Superior temporal gyrus (tissue), 1 donor: Measurements from ENCODE around the gene RTTN.

ENCODE experiments used
- DNase-seq: peaks from one replicate; pipeline ENCODE4 v3.0.0-alpha.2; 2016; ENCODE audit errors: extremely low spot score

Gene RTTN

DNA sequence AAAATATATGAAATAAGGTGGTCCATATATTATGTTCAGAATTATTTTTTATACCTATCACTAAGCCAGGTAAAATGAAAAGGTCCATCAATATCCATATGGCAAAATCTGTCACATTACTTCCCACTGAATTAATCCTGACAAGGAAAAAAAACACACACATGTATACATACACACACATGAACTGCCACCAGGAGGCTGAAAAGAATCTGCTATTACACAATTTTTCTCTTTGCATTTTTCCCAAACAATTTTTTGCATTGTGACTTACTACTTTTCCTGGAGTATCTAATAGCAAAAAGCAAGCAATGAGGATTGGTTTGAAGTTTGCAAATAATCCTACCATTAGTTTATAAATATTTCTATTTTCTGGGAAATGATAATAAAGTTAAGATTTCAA, 129.6 kb downstream of the RTTN start:
- no peak for DNase-seq

DNA sequence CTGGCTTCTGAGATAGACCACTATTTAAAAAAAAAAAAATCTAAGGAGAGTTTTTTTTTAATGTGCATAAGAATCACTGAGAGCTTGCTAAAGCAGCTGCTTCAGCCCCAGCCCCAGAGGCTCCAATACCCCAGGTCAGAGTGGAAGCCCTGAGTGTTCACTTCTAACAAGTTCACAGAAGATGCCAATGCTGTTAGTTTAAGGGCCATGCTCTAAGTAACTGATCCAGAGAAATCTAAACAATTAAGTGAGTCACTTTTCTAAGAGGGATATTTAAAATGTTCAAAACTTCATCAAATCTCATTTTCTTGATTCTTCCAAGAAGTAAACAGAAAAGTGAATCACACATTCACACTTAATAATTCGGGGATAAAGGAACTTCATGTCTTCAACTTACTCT, 131.4 kb downstream of the RTTN start:
- no peak for DNase-seq

DNA sequence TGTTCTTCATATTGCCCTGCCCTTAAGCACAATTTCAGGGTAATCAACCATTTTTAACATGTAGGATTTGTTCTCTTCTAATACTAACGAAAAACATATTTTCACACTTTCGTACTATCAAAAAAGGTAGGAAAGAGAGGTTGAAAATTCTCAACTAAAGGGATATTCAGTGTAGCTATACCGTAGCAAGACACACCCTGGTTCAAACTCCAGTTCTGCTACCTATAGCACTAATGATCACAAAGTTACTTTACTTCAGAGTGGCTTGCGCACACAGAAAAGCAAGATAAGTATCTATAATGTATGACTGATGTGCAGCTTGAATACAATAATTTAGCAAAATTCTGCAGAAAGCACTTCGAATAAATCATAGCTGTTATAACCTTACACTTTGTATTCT, 132.1 kb downstream of the RTTN start:
- DNase-seq, result no peak

DNA sequence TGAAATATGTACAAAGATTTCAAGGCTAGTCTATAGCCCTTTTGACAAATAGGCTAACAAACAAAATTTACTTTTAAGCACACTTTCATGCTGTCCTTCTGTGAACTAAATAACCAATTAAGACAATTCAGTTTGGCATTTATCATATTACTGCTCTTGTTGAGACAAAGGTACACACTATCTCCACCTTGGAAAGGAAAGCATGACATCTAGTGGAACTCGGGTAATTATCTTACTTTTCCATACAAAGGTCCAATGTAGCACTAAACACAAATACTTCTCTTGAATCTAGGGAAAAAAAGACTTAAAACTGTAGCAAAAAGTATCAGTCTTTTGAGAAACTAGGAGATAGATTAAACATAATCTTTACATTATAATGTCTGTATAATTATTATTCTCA, 132.8 kb downstream of the RTTN start:
- DNase-seq, result no peak

DNA sequence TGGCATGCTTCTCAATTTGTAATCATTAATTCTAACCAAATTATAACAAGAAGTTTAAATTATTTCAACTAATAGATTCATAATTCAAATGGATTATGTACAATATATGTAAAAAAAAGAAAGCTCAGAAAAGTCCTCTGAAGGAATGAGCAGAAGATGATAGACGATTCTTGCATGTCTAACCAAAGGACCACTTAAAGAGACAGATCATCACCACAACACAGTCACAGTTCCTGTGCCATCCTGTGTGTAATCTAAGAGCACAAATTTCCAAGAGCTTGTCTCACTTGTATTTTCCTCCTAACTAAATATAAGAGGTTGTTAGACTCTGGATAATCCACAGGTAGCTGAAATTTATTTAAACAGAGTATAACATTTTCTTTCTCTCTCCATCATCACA, 135.5 kb downstream of the RTTN start:
- DNase-seq, result no peak

DNA sequence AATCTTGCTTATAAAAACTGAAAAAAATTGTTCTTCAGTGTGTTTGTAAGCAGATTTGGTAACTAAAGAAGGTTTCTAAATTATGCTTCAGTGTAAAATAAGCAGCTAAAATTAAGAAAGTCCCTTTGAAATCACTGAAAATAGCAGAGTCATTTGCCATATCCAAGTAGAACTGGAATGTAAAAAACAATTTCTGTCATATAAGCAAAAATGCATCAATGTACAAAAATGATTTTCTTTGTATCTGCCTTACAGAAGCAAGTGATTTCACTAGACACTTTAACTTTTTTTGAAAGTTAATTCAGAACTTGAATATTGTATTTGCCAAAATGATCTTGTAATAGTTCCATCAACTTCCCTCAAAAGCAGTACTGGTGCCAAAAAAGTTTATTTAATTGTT, 136.1 kb downstream of the RTTN start:
- DNase-seq, result no peak

DNA sequence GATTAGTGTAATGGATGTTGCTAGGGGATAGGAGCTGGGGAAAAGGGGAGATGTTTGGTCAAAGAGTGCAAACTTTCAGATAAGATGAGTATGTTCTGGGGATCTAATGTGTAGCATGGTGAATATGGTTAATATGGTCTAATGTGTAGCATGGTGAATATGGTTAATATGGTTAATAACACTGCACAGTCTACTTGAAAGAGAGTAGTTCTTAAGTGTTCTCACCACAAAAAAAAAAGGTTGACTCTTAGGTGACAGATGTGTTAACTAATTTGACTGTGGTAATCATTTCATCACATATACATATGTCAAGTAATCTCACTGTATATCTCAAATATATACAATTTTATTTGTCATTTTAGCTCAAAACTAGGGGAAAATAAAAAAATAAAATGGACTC, 136.5 kb downstream of the RTTN start:
- DNase-seq, result no peak

DNA sequence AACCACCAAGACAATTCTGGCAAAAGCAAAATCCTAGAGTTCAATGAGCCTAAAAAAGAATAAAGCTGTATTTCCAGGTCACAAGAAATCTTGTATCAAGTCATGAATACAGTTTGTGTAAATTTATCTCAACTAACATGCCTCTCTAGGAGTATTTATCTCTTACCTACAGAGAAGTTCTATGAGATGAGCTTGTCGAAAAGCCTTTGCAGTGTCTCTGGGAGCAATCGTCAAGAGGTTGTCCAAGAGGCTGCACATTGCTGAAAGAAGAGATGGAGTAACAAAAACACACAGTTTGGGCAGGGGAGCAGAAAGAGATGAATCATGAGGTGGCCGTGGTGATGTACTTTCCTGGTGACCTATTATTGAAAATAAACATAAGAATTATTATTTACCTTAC, 145.8 kb downstream of the RTTN start:
- no peak for DNase-seq

DNA sequence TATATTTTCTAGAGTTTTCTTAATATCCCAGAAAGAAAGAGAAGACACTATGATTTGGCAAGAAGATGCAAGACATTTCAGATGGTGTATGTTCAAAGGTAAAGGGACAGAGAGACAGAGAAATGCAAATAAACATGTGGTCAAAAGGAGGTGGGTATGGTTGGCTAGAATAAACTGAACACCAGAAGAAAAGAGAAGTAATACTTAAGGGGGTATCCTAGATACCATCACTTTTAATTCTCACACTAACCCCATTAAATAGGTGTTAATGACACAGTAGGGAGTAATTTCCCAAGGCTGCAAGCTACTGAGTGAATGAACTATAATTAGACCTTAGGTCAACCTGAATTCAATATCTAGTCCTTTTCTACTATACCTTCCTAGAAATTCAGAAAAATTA, 146.6 kb downstream of the RTTN start:
- DNase-seq, result no peak

DNA sequence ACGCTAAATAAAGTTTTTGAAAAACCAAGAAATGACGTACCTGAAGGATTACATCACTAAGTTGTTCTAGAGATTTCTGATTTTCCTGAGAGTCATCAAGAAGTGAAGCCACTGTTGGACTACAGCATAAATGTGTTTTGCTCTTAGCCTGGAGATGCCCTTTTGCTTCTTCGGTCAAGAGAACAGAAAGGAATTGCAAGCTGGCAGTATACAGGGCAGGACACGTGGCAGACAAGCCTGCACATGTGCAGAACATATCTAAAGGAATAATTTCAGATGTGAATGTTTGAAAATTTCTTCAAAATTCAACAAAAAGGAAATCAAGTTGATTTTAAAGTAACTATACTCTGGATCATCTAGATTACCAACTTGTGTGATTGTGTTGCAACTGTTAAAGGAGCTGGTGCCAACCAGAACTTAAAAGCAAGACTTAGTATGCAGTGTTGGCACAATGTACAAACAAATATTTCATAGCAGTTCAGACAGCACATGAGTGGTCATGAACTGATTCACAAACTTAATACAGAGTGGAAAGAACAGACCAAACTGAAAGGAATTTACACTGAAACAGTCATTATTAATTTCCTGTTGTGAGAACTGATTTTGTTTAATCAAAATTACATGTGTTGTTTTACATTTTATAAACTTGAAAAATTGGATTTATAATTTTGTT, 157.4 kb downstream of the RTTN start:
- DNase-seq, result no peak

DNA sequence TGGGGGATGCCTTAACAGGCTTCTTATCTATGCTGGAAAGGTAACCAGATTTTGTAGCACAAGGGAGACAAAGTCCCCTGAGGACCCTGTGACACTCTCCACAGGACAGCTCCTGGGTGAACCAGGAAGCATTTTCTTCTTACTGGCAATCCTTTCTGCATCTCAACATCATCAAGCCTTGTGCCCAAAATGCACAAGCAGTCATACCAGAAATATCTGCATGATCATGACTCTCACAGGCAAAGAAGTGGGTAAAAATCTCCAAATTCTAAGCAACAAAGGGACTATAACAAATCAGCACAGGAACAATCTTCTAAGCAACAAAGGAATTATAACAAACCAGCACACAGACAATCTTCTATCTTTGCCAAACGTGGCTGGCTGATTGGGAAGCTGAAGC, 158.7 kb downstream of the RTTN start:
- DNase-seq, result no peak

DNA sequence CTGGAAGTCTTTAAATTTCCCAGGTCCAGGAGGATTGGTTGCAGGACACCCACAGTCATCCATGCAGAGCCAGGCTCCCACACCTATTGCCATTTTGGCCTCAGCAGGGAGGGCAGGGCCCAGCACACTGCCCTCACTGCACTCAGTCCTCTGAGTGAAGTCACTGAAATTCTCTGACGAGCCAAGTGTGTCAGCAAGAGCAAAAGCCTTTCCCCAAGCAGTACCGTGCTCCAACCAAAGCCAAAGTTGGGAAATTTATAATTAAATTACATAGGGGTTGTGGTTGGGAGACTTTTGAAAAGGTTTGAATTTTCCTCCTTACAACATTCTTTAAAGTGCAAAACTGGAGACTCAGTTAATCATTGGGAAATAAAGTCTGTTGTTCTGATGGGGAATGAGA, 159.3 kb downstream of the RTTN start:
- no peak for DNase-seq

DNA sequence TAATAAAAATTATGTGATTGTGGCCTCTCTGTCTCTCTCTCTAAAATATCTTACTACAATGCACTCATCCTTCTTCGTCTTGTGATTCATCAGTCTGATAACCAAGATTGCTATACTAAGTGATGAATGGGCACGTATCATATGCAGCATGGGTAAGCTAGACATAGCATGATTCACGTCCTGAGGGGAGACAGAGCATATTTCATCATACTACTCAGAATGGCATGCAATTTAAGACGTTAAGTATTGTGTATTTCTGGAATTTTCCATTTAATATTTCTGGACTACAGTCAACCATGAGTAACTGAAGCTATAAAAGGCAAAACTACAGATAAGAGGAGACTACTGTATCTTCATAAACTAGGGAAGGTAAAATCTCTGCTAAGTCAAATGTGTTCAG, 160.9 kb downstream of the RTTN start:
- DNase-seq, result no peak

DNA sequence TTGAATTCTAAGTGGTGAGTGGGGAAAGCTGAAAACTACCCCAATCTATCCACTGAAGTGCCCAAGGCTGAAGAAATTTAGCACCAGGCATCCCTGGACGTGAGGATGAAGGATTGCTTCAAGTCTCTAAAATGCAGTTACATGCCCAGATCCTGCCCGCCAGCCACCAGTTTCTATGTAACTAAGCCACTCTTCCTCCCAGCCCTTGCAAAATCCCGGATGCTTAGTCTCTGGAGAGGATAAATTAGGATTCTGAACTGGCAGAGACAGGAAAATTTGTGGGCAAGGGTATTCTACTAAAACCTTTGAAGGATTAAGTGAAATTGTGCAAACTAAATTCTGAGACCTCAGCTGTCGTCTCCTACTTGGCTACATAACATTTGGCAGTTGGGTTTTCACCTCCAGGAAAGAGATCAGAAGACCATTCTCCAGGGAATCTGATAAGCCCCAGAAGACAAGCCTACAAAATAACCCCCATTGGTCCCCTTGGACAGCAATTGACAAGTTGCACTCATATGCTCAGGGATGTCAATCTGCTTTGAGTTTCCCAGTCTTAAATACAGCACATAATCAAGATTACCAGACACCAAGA, 163.9 kb downstream of the RTTN start:
- DNase-seq, result no peak

DNA sequence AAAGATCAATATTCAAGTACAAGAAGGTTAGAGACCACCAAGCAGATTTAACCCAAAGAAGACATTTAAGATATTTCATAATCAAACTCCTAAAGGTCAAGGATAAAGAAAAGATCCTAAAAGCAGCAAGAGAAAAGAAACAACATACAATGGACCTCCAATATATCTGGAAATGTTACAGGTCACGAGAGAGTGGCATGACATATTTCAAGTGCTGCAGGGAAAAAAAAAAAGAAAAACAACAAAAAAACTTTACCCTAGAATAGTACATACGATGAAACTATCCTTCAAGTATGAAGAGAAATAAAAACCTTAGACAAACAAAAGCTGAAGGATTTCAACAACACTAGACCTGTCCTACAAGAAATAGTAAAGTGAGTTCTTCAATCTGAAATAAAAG, 166.3 kb downstream of the RTTN start:
- DNase-seq, result no peak

DNA sequence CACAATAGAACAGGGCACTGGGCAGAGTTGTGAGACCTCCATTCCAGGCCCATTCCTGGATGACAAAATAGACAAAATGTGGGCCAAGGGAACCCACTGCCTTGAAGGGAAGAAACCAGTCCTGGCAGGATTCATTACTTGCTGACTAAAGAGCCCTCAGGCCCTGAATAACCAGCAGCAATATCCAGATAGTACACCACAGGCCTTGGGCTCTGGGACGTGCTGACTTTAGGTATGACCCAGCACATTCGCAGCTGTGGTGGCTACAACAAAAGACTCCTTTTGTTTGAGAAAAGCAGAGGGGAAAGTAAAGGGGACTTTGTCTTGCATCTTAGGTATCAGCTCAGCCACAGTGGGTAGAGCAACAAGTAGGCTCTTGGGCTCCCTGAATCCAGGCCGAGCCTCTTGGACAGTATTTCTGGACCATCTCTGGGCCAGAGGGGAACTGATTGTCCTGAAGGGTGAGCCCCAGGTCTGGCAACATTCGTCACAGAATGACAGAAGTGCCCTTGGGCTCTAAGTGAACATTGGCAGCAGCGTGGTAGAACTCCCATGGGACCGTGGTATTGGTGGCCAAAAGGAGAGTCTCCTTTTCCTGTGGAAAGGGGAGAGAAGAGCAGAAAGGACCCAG, 167.9 kb downstream of the RTTN start:
- no peak for DNase-seq

DNA sequence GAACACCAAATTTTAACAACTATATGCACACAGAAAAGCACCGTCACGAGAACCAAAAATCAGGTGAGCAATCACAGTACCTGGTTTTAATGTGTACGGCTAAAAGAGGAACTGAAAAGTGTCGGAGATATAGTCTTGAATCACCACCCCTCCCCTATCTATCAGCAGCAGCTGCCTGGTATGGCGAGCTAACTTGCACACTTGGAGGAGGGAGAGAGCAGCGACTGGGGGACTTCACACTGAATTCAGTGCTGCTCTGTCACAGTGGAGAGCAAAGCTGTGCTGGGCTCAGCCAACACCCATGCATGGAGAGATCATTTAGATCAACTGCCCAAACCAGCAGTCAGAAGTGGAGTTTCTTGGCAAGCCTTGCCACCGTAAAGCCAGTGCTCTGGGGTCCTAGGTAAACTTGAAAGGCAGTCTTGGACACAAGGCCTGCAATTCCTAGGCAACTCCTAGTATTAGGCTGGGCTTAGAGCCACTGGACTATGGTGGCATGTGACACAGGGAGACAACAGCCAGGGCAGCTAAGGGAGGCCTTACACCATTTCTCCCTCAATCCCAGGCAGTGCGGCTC, 168.6 kb downstream of the RTTN start:
- no peak for DNase-seq

DNA sequence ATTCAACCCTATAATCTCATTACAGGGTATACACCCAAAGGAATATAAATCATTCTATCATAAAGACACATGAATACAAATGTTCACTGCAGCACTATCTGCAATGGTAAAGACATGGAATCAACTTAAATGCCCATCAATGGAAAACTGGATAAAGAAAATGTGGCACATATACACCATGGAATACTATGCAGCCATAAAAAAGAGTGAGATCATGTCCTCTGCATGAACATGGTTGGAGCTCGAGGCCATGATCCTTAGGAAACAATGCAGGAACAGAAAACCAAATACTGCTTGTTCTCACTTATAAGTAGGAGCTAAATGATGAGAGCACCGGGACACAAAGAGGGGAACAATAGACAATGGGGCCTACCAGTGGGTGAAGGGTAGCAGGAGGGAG, 169.3 kb downstream of the RTTN start:
- no peak for DNase-seq

DNA sequence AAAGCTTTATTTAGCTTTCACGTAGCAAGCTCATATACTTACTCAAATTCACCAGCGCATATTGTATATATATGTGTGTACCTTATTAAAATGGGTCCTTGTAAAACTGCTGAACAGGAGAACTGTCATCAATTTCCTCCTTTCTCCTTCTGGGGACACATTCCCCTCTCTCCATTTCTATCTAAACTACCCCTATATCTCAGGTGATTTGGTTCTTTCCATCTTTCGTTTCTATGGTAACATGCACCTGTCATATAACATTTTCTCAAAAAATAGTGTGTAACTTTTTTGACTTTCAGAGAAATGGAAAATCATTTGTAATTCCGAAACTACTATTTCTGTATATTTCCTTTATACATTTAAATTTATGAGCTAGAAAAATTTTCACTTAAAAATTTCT, 174.3 kb downstream of the RTTN start:
- no peak for DNase-seq

DNA sequence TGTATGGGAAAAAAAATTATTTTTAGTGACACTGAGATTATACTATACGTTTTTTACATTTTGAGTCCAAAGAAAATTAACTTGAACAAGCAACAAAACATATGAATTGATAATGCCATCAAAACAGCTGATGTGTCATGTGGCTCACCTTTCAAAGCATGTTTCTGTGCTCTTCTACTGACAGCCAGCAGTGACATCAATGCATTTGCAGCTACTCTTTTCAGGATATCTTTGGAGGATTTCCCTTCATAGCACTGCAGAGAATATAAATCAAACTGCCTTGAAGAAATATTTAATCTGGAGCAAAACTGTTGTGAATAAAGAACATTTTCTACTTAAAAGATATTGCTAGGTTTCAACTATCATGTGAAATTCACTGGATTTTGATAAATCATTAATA, 174.8 kb downstream of the RTTN start:
- DNase-seq, result no peak

DNA sequence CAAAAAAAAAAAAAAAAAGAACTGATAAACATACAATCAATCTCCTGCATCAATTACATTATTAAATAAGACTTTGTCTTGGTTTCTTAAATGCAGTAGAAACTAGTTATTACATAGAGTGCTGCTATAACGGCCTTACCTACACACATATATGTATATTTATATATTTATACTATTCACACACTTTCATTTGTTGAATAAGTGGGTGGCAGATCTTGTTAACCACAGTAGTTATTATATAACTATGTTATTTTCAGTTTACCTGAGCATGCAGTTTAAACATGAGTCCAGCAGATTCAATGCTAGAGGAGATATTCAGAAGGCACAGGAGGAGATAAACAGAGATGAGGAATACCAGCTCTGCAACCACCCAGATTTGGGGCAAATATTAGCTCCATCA, 176.3 kb downstream of the RTTN start:
- DNase-seq, result no peak

DNA sequence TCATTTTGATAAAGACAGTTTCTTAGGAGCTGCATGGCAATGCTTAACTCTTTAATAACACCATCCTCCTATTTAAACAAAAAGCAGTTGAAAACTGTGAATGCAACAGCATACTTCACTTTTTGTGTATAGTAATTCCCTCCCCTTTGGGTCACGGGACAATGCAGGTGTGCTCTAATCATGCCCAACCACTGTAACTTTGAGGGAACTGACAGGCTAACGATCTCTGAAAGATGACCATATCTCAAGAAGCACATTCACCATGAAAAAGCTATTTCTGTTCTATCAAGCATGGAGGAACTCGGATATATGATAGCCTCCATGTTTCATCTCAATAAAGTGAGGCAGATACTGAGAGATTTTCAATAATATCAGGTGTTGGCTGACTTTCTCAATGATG, 176.8 kb downstream of the RTTN start:
- no peak for DNase-seq

DNA sequence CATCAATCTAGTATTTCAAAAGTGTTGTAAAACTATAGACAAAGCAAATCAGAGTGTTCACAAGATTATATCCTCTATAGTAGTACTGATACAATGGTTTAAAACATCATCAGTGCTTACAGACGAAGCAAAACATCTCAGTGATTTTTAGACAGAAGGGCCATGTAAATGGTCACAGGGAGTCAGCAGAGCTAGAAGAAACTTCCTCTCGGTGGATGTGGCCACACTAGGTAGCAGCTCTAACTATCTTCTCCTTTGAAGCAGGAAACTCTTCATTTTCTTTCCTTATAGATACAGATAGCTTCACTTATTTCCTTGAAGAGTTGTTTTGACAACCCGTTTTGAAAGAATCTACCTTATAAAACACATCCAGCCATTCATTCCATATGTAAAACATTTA, 177.4 kb downstream of the RTTN start:
- no peak for DNase-seq
